ENCODE results near the gene IL6R. TPM values are rescaled to one million over a fixed set of nuclear protein-coding genes. Genes with fewer than 3 reads are reported as not detected.

IL6R gene
- total and polyA plus RNA-seq, 4 donors: 3.8 to 7.3 (median 5.4) TPM

DNA sequence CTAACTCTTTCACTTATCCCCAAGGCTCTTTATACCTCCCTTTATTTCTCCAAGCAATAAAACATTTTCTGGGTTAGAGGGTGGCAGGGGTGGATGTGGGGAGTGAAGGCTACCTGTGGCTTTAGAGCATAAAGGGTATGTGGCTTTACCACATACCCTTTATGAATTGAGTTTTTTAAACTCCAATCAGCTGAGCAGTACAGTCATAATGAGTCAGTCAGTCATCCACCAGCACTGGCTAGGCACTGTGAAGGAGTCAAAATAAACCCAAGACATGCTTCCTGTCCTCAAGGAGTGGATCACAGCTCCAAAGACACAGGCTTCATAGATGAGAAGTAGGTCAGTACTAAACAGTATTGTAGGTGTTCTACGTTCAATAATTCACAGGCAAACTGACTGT lies 94.3 kb downstream of the IL6R start:
- WGBS (ENCODE audit: insufficient coverage): no CpG with 5 or more reads among the region's 1 CpG
- Histone ChIP-seq H3K27me3 (ENCODE audit: control insufficient read depth, insufficient read depth, low read length) (peaks cover 51% of the 10 kb centered on the region), H3K9me3 (ENCODE audit: control insufficient read depth, insufficient read depth, low read length) (peaks cover 2% of the 10 kb centered on the region), H3K4me3 (ENCODE audit: low read depth, low read length) (no peak overlapping the region), H3K36me3 (ENCODE audit: control insufficient read depth, insufficient read depth, low read length) (no peaks in the 10 kb centered on the region), H3K27ac (ENCODE audit: low read depth, low read length) (no peak overlapping the region), H3K4me1 (ENCODE audit: control insufficient read depth, insufficient read depth, low read length) (peaks cover 12% of the 10 kb centered on the region)
- no peak for DNase-seq (ENCODE audit: low read depth in 4 of 6, low spot score in 6 of 6)

- WGBS (ENCODE audit: insufficient coverage): 84% methylated on average over 8 of the region's 8 CpGs
- Histone ChIP-seq H3K27ac (ENCODE audit: low read depth, low read length) (no peak overlapping the region), H3K27me3 (ENCODE audit: control insufficient read depth, insufficient read depth, low read length) (peaks cover 56% of the 10 kb centered on the region), H3K36me3 (ENCODE audit: control insufficient read depth, insufficient read depth, low read length) (no peaks in the 10 kb centered on the region), H3K4me1 (ENCODE audit: control insufficient read depth, insufficient read depth, low read length) (peaks cover 12% of the 10 kb centered on the region), H3K4me3 (ENCODE audit: low read depth, low read length) (peak overlapping the region; percentile 16), H3K9me3 (ENCODE audit: control insufficient read depth, insufficient read depth, low read length) (peaks cover 2% of the 10 kb centered on the region)
- no peak for DNase-seq (ENCODE audit: low read depth in 4 of 6, low spot score in 6 of 6)
Observed at GRCh38 chr1:154500533-154500932, 95.4 kb downstream of the IL6R start.

GRCh38 chr1:154501423-154502065 lies 96.4 kb downstream of the IL6R start:
- H3K9me3 ChIP-seq (ENCODE audit: control insufficient read depth, insufficient read depth, low read length): peaks cover 2% of the 10 kb centered on the region
- H3K4me1 ChIP-seq (ENCODE audit: control insufficient read depth, insufficient read depth, low read length): peaks cover 12% of the 10 kb centered on the region
- peak overlapping the region; percentile 28 for H3K4me3 ChIP-seq (ENCODE audit: low read depth, low read length)
- no peak overlapping the region for H3K27ac ChIP-seq (ENCODE audit: low read depth, low read length)
- WGBS (ENCODE audit: insufficient coverage): 2% methylated on average over 54 of the region's 54 CpGs
- no peak for DNase-seq (ENCODE audit: low read depth in 4 of 6, low spot score in 6 of 6)
- peaks cover 58% of the 10 kb centered on the region for H3K27me3 ChIP-seq (ENCODE audit: control insufficient read depth, insufficient read depth, low read length)
- H3K36me3 ChIP-seq (ENCODE audit: control insufficient read depth, insufficient read depth, low read length): no peaks in the 10 kb centered on the region

GRCh38 chr1:154502066-154502743 lies 97.1 kb downstream of the IL6R start, which contains the start of the genes SHE and TDRD10:
Gene SHE, minus strand, starts transcription at chr1:154502412. Its CDS starts 386 bp downstream, at chr1:154502026.
Gene TDRD10, plus strand, starts transcription at chr1:154502219. Its CDS starts 4,685 bp downstream, at chr1:154506904.
- Histone ChIP-seq H3K36me3 (ENCODE audit: control insufficient read depth, insufficient read depth, low read length) (no peaks in the 10 kb centered on the region), H3K27me3 (ENCODE audit: control insufficient read depth, insufficient read depth, low read length) (peaks cover 58% of the 10 kb centered on the region), H3K4me3 (ENCODE audit: low read depth, low read length) (peak within 1 kb of the TSS; percentile 28)

GRCh38 chr1:154502744-154503115 lies 97.6 kb downstream of the IL6R start:
- Histone ChIP-seq H3K27ac (ENCODE audit: low read depth, low read length) (no peak overlapping the region), H3K9me3 (ENCODE audit: control insufficient read depth, insufficient read depth, low read length) (peaks cover 2% of the 10 kb centered on the region), H3K4me1 (ENCODE audit: control insufficient read depth, insufficient read depth, low read length) (peaks cover 12% of the 10 kb centered on the region), H3K4me3 (ENCODE audit: low read depth, low read length) (no peak overlapping the region), H3K36me3 (ENCODE audit: control insufficient read depth, insufficient read depth, low read length) (no peaks in the 10 kb centered on the region), H3K27me3 (ENCODE audit: control insufficient read depth, insufficient read depth, low read length) (peaks cover 61% of the 10 kb centered on the region)
- 8% methylated on average over 43 of the region's 43 CpGs for WGBS (ENCODE audit: insufficient coverage)
- no peak for DNase-seq (ENCODE audit: low read depth in 4 of 6, low spot score in 6 of 6)

More at GRCh38 chr1:154502066-154502743, 97.1 kb downstream of the IL6R start, which contains the start of the genes SHE and TDRD10:
- peaks cover 2% of the 10 kb centered on the region for H3K9me3 ChIP-seq (ENCODE audit: control insufficient read depth, insufficient read depth, low read length)
- under 1% methylated on average over 90 of the region's 90 CpGs for WGBS (ENCODE audit: insufficient coverage)
- no peak for DNase-seq (ENCODE audit: low read depth in 4 of 6, low spot score in 6 of 6)
- H3K27ac ChIP-seq (ENCODE audit: low read depth, low read length): no peak within 1 kb of the TSS
- peaks cover 12% of the 10 kb centered on the region for H3K4me1 ChIP-seq (ENCODE audit: control insufficient read depth, insufficient read depth, low read length)

- no peak for DNase-seq (ENCODE audit: low read depth in 4 of 6, low spot score in 6 of 6)
- H3K27ac ChIP-seq (ENCODE audit: low read depth, low read length): no peak overlapping the region
- H3K9me3 ChIP-seq (ENCODE audit: control insufficient read depth, insufficient read depth, low read length): peaks cover 2% of the 10 kb centered on the region
- no peak overlapping the region for H3K4me3 ChIP-seq (ENCODE audit: low read depth, low read length)
- whole genome bisulfite sequencing (ENCODE audit: insufficient coverage): 100% methylated on average over 1 of the region's 5 CpGs
- no peaks in the 10 kb centered on the region for H3K36me3 ChIP-seq (ENCODE audit: control insufficient read depth, insufficient read depth, low read length)
- H3K27me3 ChIP-seq (ENCODE audit: control insufficient read depth, insufficient read depth, low read length): peaks cover 63% of the 10 kb centered on the region
- peaks cover 12% of the 10 kb centered on the region for H3K4me1 ChIP-seq (ENCODE audit: control insufficient read depth, insufficient read depth, low read length)
Observed at GRCh38 chr1:154503898-154504297, 98.8 kb downstream of the IL6R start.

DNA sequence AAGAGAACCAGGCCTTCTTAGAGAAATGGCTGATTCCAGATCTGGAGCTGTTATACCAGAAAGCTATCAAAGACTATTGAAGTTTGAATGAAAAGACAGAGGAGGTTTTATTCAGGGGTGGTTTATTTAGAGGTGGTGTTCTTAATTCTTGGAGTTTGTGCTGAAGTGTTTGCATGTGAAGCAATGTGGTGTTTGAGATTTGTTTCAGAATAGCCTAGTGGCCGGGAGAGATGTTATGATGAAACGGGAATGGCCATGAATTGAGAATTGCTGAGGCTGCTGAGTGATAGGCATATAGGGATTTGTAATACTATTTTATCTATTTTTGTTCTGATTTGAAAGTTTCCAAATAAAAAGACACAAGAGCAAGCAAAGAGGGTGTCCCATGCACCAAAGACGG lies 107.6 kb downstream of the IL6R start:
- H3K27me3 ChIP-seq (ENCODE audit: control insufficient read depth, insufficient read depth, low read length): peaks cover 4% of the 10 kb centered on the region
- no peaks in the 10 kb centered on the region for H3K9me3 ChIP-seq (ENCODE audit: control insufficient read depth, insufficient read depth, low read length)
- no peak overlapping the region for H3K27ac ChIP-seq (ENCODE audit: low read depth, low read length)
- WGBS (ENCODE audit: insufficient coverage): 61% methylated on average over 2 of the region's 3 CpGs
- DNase-seq (ENCODE audit: low read depth in 4 of 6, low spot score in 6 of 6): no peak
- no peaks in the 10 kb centered on the region for H3K36me3 ChIP-seq (ENCODE audit: control insufficient read depth, insufficient read depth, low read length)
- H3K4me1 ChIP-seq (ENCODE audit: control insufficient read depth, insufficient read depth, low read length): no peaks in the 10 kb centered on the region
- no peak overlapping the region for H3K4me3 ChIP-seq (ENCODE audit: low read depth, low read length)

DNA sequence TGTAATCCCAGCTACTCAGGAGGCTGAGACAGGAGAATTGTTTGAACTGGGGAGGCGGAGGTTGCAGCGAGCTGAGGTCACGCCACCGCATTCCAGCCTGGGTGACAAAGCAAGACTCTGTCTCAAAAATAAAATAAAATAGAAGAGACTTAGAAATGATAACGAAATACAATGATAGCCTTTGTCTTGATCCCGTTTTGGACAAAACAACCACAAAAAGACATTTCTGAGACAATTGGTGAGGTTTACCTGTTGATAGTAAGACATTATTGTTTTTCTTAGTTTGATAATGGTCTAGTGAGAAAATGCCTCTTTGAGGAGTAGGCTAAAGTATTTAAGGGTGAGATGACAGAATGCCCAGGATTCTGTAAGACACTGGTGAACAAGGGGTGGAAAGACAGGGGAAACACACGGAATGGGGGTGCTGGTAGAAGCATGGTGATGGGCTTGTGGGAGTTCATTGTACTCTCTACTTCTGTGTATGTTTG lies 109.0 kb downstream of the IL6R start:
- no CpG with 5 or more reads among the region's 7 CpGs for WGBS (ENCODE audit: insufficient coverage)
- no peak overlapping the region for H3K27ac ChIP-seq (ENCODE audit: low read depth, low read length)

DNA sequence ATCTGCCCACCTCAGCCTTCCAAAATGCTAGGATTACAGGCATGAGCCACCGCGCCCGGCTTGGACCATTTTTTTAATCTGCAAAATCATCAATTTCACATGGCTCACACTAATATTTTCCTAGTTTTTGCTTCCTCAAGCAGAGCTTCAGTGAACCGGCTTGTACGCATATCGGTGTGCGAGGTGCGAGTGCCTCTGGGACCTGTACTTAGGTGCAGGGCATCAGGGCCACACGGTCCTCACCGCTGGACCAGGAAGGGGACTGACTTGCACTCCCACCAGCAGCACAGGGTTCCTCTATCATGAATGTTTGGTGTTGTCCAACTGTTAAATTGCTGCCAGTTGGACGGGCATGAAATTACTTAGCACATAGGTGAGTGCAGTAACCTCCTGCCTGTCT lies 112.5 kb downstream of the IL6R start:
- no peaks in the 10 kb centered on the region for H3K27me3 ChIP-seq (ENCODE audit: control insufficient read depth, insufficient read depth, low read length)
- no peak overlapping the region for H3K4me3 ChIP-seq (ENCODE audit: low read depth, low read length)
- H3K27ac ChIP-seq (ENCODE audit: low read depth, low read length): no peak overlapping the region
- DNase-seq (ENCODE audit: low read depth in 4 of 6, low spot score in 6 of 6): no peak
- H3K4me1 ChIP-seq (ENCODE audit: control insufficient read depth, insufficient read depth, low read length): no peaks in the 10 kb centered on the region
- H3K36me3 ChIP-seq (ENCODE audit: control insufficient read depth, insufficient read depth, low read length): no peaks in the 10 kb centered on the region
- WGBS (ENCODE audit: insufficient coverage): 92% methylated on average over 10 of the region's 11 CpGs
- no peaks in the 10 kb centered on the region for H3K9me3 ChIP-seq (ENCODE audit: control insufficient read depth, insufficient read depth, low read length)

More for the DNA sequence above, 109.0 kb downstream of the IL6R start:
- no peak for DNase-seq (ENCODE audit: low read depth in 4 of 6, low spot score in 6 of 6)
- H3K27me3 ChIP-seq (ENCODE audit: control insufficient read depth, insufficient read depth, low read length): peaks cover 2% of the 10 kb centered on the region
- H3K9me3 ChIP-seq (ENCODE audit: control insufficient read depth, insufficient read depth, low read length): no peaks in the 10 kb centered on the region
- no peak overlapping the region for H3K4me3 ChIP-seq (ENCODE audit: low read depth, low read length)
- no peaks in the 10 kb centered on the region for H3K4me1 ChIP-seq (ENCODE audit: control insufficient read depth, insufficient read depth, low read length)
- H3K36me3 ChIP-seq (ENCODE audit: control insufficient read depth, insufficient read depth, low read length): no peaks in the 10 kb centered on the region

Measured in spinal cord (tissue), 10 donors.